ENCODE results near the gene PLAC8. TPM values are rescaled to one million over a fixed set of nuclear protein-coding genes. Genes with fewer than 3 reads are reported as not detected.

PLAC8 gene
- total RNA-seq, 4 donors from 2014 or later, result 0.78 to 3.5 (median 2.0) TPM

GRCh38 chr4:83040269-83040668, 74.3 kb downstream of the PLAC8 start:
- H3K4me3 ChIP-seq, result no peak overlapping the region
- intact Hi-C loops (cut with DNase I), result no loop called here
- no peak overlapping the region for H3K27ac ChIP-seq (replicated peaks in 1 of 4)
- no peaks in the 10 kb centered on the region for H3K9me3 ChIP-seq
- H3K27me3 ChIP-seq, result no peaks in the 10 kb centered on the region
- H3K4me1 ChIP-seq, result peaks cover 21 to 39% (median 30%) of the 10 kb centered on the region in 4 donors
- 94% methylated on average over 3 of the region's 3 CpGs for WGBS
- no peaks in the 10 kb centered on the region for H3K36me3 ChIP-seq
- no peak for DNase-seq (ENCODE audit: extremely low spot score)
- TF ChIP-seq CTCF (IDR thresholded peaks at IDR 0.05) (no peak), POLR2AphosphoS5 (IDR thresholded peaks at IDR 0.05) (no peak), EP300 (IDR thresholded peaks at IDR 0.05) (no peak), POLR2A (IDR thresholded peaks at IDR 0.05; ENCODE audit: low read depth) (no peak)

Other genes starting within 250 kb of the PLAC8 start
- gene SEC31A, start 223.6 kb downstream of the PLAC8 start, total RNA-seq, result 100 to 1,000 TPM; 117 to 146 (median 131) TPM
- gene THAP9, start 214.0 kb downstream of the PLAC8 start, total RNA-seq, result 1 to 10 TPM; 2.1 to 5.2 (median 2.9) TPM
- 10 to 100 TPM in 1 of 4 donors, 1 to 10 TPM in 3; 8.6 to 10.6 (median 9.0) TPM for gene LIN54, start 103.9 kb downstream of the PLAC8 start, total RNA-seq
- gene COPS4, start 79.5 kb downstream of the PLAC8 start, total RNA-seq, result 10 to 100 TPM; 54.8 to 63.7 (median 57.7) TPM
- gene COQ2, start 170.1 kb upstream of the PLAC8 start, total RNA-seq, result 1 to 10 TPM; 4.6 to 6.5 (median 5.4) TPM
- 1 to 10 TPM in 1 of 4 donors, under 1 TPM in 3; 0.42 to 1.5 (median 0.88) TPM for gene HPSE, start 220.1 kb upstream of the PLAC8 start, total RNA-seq

Data from esophagus muscularis mucosa (tissue), 4 donors.